ENCODE results near the gene TM4SF18. TPM values are rescaled to one million over a fixed set of nuclear protein-coding genes. Genes with fewer than 3 reads are reported as not detected.

Gene TM4SF18
- polyA plus RNA-seq, 1 donor from 2014 or later: not detected

DNA sequence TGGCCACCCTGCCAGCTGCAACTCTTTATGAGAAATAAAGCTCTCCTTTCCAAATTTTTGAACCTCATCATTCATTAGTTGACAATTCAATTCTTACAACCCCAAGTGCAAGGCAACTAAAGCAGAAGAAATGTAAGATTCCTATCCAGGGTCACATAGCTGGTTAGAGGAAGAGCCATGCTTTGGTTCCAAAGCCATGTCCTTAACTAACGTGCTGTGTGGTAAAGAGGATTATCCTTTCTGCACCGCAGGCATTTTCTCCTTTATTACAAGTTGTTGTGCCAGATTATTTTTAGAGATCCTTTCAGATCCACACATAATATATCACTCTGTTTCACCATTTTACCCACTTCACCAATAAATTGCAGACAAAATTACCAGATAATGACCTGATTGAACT is 36.5 kb downstream of the TM4SF18 start:
- Histone ChIP-seq H3F3A (ENCODE audit: insufficient read depth, low read length, poor library complexity, severe bottlenecking) (peaks cover 6% of the 10 kb centered on the region), H3K4me3 (ENCODE audit: low read length) (no peak overlapping the region), H4K20me1 (ENCODE audit: insufficient read depth) (no peaks in the 10 kb centered on the region), H2AFZ (ENCODE audit: low read depth, low read length) (no peak overlapping the region), H3K4me2 (ENCODE audit: low read length) (no peak overlapping the region), H3K27me3 (ENCODE audit: insufficient read depth, low read depth, low read length) (no peaks in the 10 kb centered on the region), H3K36me3 (ENCODE audit: insufficient read depth, low read length) (no peaks in the 10 kb centered on the region), H3K79me2 (replicated peaks; ENCODE audit: insufficient read depth, low read length) (no peaks in the 10 kb centered on the region), H3K9me2 (ENCODE audit: insufficient read depth, low read length) (no peaks in the 10 kb centered on the region), H3K27ac (ENCODE audit: low read length) (no peak overlapping the region), H3K9me3 (ENCODE audit: low read length) (no peaks in the 10 kb centered on the region), H3K9ac (ENCODE audit: low read length) (no peak overlapping the region)
- TF ChIP-seq MXI1 (conservative IDR thresholded peaks at IDR 0.05; ENCODE audit: poor library complexity, severe bottlenecking) (no peak), TAF1 (IDR thresholded peaks at IDR 0.05; ENCODE audit: low read depth) (no peak), RAD21 (conservative IDR thresholded peaks at IDR 0.05) (no peak), EP300 (conservative IDR thresholded peaks at IDR 0.05; ENCODE audit: poor library complexity, severe bottlenecking) (no peak), EZH2 (IDR thresholded peaks at IDR 0.05; ENCODE audit: borderline replicate concordance, insufficient read depth, low read length, poor library complexity, severe bottlenecking) (no peak), POLR2AphosphoS5 (IDR thresholded peaks at IDR 0.05) (no peak), SMC3 (conservative IDR thresholded peaks at IDR 0.05; ENCODE audit: poor library complexity) (no peak)
- TF ChIP-seq, protein P1, sequence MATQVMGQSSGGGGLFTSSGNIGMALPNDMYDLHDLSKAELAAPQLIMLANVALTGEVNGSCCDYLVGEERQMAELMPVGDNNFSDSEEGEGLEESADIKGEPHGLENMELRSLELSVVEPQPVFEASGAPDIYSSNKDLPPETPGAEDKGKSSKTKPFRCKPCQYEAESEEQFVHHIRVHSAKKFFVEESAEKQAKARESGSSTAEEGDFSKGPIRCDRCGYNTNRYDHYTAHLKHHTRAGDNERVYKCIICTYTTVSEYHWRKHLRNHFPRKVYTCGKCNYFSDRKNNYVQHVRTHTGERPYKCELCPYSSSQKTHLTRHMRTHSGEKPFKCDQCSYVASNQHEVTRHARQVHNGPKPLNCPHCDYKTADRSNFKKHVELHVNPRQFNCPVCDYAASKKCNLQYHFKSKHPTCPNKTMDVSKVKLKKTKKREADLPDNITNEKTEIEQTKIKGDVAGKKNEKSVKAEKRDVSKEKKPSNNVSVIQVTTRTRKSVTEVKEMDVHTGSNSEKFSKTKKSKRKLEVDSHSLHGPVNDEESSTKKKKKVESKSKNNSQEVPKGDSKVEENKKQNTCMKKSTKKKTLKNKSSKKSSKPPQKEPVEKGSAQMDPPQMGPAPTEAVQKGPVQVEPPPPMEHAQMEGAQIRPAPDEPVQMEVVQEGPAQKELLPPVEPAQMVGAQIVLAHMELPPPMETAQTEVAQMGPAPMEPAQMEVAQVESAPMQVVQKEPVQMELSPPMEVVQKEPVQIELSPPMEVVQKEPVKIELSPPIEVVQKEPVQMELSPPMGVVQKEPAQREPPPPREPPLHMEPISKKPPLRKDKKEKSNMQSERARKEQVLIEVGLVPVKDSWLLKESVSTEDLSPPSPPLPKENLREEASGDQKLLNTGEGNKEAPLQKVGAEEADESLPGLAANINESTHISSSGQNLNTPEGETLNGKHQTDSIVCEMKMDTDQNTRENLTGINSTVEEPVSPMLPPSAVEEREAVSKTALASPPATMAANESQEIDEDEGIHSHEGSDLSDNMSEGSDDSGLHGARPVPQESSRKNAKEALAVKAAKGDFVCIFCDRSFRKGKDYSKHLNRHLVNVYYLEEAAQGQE (IDR thresholded peaks at IDR 0.05; ENCODE audit: borderline replicate concordance): no peak
- TF ChIP-seq, protein P2, sequence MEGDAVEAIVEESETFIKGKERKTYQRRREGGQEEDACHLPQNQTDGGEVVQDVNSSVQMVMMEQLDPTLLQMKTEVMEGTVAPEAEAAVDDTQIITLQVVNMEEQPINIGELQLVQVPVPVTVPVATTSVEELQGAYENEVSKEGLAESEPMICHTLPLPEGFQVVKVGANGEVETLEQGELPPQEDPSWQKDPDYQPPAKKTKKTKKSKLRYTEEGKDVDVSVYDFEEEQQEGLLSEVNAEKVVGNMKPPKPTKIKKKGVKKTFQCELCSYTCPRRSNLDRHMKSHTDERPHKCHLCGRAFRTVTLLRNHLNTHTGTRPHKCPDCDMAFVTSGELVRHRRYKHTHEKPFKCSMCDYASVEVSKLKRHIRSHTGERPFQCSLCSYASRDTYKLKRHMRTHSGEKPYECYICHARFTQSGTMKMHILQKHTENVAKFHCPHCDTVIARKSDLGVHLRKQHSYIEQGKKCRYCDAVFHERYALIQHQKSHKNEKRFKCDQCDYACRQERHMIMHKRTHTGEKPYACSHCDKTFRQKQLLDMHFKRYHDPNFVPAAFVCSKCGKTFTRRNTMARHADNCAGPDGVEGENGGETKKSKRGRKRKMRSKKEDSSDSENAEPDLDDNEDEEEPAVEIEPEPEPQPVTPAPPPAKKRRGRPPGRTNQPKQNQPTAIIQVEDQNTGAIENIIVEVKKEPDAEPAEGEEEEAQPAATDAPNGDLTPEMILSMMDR (IDR thresholded peaks at IDR 0.05; ENCODE audit: poor library complexity, severe bottlenecking): no peak

DNA sequence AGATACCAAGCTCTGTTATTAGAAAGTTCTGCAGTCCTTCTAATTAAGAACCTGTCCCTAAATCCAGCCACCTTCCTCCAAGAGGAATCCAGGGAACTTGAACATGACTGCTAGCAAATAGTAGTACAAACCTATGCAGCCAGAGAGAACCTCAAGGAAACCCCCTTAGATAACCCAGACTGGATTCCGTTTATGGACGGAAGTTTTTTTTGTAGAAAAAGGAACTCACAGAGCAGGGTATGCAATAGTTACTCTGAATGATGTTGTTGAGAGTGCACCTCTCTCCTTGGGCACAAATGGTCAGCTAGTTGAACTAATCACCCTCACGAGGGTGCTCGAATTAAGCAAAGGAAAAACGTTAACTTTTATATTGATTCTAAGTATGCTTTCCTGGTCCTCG is 40.8 kb downstream of the TM4SF18 start:
- H4K20me1 ChIP-seq (ENCODE audit: insufficient read depth): no peaks in the 10 kb centered on the region
- H2AFZ ChIP-seq (ENCODE audit: low read depth, low read length): no peak overlapping the region
- H3K9me3 ChIP-seq (ENCODE audit: low read length): no peaks in the 10 kb centered on the region
- TF ChIP-seq SMC3 (conservative IDR thresholded peaks at IDR 0.05; ENCODE audit: poor library complexity): no peak
- TF ChIP-seq POLR2AphosphoS5 (IDR thresholded peaks at IDR 0.05): no peak
- TF ChIP-seq, protein P1 (IDR thresholded peaks at IDR 0.05; ENCODE audit: borderline replicate concordance): no peak
- TF ChIP-seq EP300 (conservative IDR thresholded peaks at IDR 0.05; ENCODE audit: poor library complexity, severe bottlenecking): no peak
- no peak for TF ChIP-seq EZH2 (IDR thresholded peaks at IDR 0.05; ENCODE audit: borderline replicate concordance, insufficient read depth, low read length, poor library complexity, severe bottlenecking)
- TF ChIP-seq, protein P2 (IDR thresholded peaks at IDR 0.05; ENCODE audit: poor library complexity, severe bottlenecking): no peak
- TF ChIP-seq MXI1 (conservative IDR thresholded peaks at IDR 0.05; ENCODE audit: poor library complexity, severe bottlenecking): no peak
- TF ChIP-seq TAF1 (IDR thresholded peaks at IDR 0.05; ENCODE audit: low read depth): no peak
- TF ChIP-seq RAD21 (conservative IDR thresholded peaks at IDR 0.05): no peak
- H3K4me3 ChIP-seq (ENCODE audit: low read length): no peak overlapping the region
- no peaks in the 10 kb centered on the region for H3K27me3 ChIP-seq (ENCODE audit: insufficient read depth, low read depth, low read length)
- no peaks in the 10 kb centered on the region for H3F3A ChIP-seq (ENCODE audit: insufficient read depth, low read length, poor library complexity, severe bottlenecking)
- no peak overlapping the region for H3K9ac ChIP-seq (ENCODE audit: low read length)
- H3K36me3 ChIP-seq (ENCODE audit: insufficient read depth, low read length): no peaks in the 10 kb centered on the region
- no peaks in the 10 kb centered on the region for H3K9me2 ChIP-seq (ENCODE audit: insufficient read depth, low read length)
- H3K27ac ChIP-seq (ENCODE audit: low read length): no peak overlapping the region
- H3K79me2 ChIP-seq (replicated peaks; ENCODE audit: insufficient read depth, low read length): no peaks in the 10 kb centered on the region
- H3K4me2 ChIP-seq (ENCODE audit: low read length): no peak overlapping the region
